HG03064 (cell line): ENCODE data around the gene HOXC12.

Experiments
- ATAC-seq: cut with Tn5 transposase; IDR thresholded peaks from one replicate; pipeline ENCODE4 v1.9.1; 2021; ENCODE audit warnings: low read depth; ENCODE audit not compliant: unreplicated experiment

The HOXC12 gene, protein sequence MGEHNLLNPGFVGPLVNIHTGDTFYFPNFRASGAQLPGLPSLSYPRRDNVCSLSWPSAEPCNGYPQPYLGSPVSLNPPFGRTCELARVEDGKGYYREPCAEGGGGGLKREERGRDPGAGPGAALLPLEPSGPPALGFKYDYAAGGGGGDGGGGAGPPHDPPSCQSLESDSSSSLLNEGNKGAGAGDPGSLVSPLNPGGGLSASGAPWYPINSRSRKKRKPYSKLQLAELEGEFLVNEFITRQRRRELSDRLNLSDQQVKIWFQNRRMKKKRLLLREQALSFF

DNA sequence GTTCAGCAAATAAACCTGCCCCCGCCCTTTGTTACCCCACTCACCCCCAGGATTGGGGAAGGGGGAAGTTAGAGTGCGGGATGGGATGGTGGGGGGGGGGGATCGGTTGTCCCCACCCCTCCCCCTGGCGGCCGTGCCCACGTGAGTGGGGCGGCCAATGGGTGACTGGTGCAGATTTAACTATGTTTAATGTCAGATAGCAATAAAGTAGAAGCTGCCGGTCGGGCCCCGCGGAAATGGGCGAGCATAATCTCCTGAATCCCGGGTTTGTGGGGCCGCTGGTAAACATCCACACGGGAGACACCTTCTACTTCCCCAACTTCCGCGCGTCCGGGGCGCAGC is at the start of gene HOXC12:
Gene HOXC12 (plus strand): TSS at position 210 of the 342 bp plus-strand sequence. CDS start 27 bp downstream, at position 237.
- ATAC-seq: no peak

DNA sequence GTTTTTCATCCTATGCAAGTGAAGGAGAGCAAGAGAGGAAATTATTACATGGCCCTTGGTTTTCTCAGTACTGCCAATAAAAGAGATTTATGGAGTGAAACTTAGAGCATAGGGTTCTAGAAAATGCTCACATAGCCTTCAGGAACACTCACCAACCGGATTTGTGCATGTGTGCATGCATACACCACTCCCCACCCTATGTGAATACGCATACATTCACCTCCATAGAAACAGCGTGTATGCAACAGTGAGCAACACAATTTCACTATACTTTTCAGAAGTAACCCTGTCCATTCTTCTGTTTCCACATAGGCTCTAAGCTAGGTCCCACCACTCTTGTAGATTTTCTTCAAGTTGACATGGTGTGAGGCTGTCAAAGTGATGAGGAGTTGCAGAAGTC is 47.6 kb upstream of the HOXC12 start:
- ATAC-seq: no peak

DNA sequence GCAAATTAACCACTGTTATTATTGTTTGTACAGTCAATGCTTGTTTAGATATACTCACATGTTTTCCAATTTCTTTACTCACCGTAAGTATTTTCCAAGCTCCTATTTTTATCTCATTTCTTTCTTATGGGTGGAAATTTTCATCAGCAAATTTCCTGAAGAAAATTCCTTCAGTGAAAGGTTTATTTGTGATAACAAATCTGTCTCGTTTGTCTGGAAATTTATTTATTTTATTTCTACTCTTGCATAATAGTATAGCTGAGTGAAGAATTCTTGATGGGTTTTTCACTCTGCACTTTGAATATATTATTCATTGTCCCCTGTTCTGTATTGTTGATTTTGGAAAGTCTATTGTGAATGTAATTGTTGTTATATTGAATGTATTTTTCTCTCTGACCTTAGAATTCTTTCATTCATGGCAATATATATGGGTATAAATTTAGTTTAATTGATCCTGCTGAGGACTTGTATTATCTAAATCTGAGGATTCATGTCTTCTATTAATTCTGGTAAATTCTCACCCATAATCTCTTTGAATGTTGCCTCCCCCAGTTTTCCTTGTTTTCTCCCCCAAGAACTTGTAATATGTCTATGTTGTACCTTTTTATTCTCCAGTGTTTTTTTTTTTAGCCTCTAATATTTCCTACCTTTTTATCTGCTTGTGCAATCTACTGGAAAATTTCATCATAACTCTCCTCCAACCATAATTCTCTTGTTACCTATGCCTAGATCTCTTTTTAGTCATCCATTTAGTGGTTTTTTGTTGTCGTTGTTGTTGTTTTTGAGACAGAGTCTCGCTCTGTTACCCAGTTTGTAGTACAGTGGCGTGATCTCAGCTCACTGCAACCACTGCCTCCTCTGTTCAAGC is 37.7 kb upstream of the HOXC12 start:
- no peak for ATAC-seq

DNA sequence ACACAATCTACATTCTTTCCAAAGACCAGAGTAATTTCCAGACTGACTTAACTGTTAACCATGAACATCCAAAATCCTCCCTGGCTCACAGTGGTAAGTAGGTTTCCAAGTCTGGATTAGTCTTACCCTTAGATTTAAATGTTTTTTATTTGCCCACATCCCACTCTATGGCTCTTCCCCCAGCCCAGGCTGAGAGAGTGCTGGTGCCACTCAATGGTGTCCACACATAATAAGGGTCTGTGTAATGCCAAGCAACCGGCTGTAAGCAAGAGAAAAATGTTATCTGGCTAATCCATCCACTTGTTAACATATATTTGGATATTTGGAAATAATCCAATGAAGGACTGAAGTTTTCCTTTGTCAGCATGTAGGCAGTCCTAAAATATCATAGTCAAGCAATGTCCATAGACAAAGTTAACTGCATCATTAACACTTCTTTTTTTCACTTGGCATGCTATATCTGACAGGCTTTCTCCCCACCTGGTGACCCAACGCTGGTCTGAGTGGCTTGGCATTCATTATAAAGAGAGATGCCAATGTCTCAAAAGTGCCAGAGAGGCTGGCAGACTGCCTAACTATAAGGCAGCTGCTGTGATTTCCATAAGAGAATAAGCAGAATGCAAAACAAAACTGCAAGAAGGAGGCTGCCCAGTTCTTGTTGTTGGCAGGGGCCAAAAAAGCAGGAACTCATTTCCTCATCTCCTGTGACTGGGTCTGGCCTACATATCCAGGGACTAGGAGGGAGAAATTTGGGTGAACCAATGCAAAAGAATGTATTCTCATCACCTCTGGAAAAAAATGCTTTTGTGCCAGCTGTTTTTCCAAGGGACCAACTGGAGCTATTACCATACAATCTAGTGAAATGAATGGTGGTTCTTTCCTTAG is 29.9 kb upstream of the HOXC12 start:
- no peak for ATAC-seq

DNA sequence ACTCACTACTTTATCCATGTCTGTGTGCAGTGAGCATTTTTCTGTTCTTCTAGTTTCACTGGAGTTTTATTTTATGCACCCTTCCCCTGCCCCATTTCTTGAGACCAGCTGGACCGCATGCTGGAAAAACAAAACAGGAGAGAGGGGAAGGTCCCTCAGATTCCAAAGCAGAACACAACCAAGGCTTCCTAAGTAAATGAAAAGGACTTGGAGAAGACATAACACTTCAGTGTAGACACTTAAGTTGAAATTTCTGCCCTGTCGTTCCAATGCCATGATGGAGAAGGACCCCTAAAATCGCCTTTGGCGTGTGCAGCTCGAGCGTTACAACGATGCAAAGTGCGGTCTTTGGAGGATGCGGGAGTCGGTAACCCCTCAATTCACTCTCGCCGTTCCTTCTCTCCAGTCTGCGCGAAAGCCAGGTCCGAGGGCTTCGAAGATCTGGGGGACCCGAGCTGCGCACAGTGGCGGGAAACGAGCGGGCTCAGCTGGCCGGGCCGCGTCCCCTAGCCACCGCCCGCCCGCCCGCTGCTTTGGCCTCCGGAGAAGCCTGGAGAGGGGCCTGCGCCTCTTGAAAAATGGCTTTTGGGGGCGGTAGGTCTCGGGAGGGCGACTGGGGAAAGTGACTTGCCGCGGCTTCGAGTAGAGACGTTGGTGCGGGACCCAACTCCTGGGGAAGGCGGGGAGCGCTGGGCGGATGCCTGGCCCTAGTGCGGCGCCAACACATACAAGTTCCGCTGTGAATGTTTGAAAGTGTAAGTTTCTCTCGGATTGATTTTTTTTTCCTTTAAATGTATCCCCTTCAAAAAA is 27.3 kb upstream of the HOXC12 start:
- no peak for ATAC-seq

DNA sequence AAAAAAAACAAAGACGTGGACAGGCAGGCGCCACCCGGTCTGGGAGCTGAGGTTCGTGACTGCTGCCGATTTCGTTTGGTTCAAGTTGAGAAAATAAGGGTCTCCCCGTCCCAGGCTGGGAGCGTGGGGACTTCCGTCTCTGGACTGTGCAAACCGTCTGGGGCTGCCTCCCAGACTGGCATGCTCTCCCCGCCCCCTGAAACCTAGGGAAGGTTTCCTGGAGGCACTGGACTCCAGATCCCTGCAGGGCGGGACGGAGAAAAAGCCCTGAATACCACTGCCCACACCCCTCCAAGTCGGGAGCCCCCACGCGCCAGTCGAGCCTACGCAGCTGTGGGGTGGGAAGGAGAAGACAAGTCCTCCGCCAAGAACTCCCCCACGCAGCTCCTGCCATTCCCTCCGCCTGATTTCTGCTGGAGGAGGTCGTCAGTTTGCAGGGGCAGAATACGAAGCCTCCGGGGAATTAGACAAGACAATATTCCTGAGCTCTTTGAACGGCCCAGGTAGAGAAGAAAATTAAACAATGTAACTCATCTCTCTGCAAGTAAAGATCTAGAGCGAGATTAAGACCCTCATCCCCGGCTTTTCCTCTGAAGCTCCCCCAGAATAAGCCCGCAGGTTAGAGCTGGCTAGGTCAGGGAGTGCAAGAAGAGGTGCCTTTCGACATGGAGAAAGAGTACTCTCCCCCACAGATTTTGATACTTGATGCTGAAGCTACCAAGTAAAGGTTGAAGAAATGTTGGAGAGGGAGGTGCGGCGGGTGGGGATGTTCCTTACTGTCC is 26.5 kb upstream of the HOXC12 start:
- no peak for ATAC-seq

DNA sequence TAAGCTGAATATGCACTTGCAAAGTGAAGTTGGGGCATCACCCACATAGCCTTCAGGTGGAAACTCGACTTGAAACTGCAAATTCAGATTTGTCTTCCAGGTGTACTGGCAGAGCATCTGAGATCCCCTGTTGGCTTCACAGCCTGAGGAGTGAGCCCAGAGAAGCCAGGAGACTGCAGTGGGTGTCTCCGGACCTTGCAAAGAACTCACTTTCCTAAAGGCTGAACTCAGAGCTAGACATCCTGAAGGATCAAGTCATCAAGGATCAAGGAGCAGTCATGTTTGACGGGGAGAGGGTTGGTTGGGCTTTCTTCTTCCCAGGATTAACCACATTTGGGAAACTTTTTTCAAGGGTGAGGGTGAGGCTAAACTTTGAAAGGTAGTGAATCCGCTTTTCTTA is 25.2 kb upstream of the HOXC12 start:
- no peak for ATAC-seq

DNA sequence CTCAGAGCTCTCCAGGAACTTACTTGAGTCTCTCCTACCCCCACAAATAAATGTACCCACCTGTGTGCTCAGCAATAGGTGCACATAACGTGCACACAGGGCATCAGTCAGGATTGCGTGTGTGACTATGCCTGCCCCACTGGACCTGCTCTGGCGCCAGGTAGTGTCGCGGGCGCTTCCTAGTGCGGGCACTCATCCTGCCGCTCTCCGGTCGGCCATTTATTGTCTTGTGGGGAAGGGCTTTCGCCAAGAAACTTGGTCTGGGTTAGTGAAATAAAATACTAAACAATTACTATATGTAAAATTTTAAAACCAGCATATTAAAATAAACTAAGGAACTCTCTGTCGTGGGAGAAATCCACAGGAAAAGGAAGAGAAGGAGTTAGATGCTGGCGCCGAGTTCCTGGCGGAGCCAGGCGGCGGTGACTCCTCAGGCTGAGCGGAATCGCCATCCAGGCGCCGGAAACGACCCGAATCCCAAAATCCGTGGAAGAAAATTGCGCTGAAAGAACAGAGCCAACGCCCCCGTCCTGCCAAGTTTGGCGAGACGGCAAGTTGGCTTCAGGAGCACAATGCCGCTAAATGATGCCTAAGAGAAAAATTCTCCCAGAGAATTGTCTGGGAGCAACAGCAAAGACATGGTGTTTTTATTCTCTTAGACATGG is 24.0 kb upstream of the HOXC12 start:
- ATAC-seq: no peak

DNA sequence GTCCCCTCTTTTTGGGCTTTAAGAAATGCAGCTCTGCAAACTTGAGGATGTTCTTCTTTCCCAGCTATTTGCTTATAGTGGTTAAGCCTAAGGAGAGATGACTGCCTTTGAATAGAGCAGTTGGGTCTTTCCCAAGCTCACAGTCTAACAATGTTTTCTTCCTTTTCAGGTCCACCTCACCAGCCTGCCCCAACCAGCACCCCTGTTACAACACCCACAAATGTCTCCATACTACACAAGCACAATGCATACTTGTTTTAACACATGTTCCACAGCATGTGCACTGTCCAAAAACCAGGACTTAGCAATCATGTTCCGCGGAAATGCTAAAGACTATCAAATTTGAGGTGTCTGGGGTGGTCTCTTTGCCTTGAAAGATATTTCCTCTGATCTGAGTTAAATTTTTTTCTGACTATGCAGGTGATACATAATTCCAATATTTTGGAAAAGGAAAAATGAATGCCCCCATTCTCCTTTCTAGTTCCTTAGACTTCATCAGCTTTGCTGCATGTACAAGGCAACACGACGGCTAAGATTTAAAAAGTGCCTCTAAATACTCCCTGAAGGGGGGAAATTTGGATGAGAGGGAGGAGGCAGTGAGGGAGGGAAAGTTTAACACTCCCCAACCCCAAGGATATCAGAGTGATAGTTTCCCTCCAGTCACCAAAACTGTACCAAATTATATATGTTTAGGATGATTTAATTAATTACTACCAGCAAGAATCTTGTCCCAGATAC is 22.7 kb upstream of the HOXC12 start:
- no peak for ATAC-seq

DNA sequence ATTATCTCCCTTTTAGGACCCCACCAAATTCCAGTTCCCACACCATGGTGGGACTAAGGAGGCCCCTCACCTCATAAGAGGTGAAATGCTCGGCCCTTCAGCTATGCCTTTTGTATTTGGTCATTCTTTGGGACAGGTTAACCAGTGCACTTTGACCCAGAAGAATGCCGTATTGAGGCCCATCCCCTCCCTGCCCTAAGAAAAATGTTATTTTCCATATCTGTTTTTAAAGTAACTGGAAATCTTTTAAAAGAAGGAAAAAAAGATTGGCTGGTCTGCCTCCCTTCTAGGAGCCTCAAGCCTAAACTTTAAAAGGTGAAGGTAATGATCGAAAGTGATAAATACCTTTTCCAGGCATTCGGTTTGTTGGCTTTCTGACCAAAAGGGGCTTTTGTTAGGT is 21.8 kb upstream of the HOXC12 start:
- no peak for ATAC-seq

DNA sequence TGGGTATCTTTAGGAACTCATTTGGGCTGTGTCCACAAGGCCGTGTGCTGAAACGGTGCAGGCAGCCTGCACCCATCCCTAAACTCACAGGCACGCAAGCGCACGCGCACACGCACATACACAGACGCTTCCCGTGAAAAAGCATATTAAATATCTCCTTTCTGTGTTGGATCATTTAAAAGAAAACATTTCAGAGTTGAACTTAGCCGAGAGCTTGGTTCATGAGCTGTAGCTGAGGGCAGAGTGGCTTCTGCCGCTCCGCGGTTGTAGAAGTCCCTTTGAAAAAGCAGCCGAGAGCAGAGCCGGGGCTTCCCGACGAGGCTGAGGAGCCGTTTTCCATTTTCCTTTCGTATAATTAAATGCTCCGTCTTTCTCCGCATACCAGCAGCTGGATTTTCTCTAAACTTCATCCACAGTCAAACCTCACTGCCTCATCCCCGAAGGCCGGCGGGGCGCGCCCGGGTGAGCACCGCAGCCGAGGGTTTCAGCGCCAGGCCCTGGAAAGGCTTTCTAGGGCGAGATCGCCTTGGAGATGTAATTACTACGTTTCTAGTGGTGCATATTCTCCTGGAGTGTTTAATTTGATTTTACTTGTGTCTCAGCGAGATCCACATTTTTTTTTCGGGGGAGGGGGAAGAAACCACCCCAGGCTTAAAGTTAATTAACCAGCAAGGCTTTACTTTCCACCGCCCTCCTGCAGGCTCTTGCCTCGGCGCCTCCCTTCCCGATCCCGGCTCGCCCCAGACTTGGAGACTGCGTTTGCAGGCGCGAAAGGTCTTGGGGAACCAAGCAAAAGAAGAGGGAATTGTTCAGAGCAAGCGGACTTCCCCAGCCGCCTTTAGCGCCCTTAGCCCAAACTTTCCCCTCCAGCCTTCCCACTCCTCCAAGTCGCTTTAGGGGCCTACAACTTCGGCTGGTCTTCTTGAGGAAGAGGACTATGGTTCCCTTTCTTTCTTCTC is 19.0 kb upstream of the HOXC12 start:
- no peak for ATAC-seq

DNA sequence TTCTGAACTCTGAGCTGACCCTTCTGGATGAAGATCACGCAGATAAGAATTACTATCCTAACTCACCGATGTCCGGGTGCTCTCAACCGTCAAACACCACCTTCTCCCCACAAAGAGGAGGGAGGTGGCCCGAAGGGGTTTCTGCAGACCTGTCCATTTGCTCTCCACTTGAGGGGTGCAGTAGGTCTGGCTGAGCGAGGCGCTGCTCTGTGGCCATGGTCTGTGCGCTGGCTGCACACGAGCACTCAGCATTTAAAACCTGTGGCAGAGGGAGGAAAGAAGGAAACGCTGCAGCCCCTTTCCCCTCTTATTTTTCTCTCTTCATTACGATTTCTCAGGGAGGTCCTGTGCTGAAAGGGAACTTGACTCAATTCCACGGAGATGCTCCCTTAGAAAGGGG is 17.6 kb upstream of the HOXC12 start:
- ATAC-seq: no peak

DNA sequence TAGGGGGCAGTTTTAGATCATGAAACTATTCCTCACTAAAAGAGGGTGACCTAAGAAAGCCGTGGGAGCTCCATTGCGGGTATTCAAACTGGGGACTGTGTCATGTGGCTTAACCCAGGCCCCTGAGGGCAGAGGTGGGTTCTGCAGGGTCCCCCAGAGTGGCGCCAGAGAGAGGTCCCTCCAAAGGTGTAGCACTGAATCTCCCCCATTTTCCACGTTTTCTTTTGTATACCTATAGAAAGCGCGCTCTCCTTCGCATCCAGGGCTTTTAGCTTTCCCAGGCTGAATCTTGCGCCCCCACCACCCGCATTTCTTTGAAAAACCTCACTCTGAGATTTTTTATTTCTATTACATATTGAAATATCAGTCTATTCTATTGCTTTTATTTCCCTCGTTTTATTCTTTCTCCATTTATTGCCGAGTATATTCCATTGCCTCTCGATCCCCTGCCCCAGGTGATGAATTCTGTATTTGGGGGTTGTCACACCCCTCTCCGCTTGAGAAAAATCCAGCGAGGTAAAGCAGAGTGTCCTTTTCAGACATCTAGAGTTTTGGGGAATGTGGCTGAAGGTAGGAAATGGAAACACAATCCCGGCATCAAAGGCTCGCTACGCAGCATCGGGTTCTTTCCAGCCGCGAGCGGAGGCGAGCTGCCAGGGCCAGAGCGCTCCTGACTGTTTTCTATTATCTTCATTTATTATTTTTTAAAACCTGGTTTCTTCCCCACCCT is 16.9 kb upstream of the HOXC12 start:
- no peak for ATAC-seq

DNA sequence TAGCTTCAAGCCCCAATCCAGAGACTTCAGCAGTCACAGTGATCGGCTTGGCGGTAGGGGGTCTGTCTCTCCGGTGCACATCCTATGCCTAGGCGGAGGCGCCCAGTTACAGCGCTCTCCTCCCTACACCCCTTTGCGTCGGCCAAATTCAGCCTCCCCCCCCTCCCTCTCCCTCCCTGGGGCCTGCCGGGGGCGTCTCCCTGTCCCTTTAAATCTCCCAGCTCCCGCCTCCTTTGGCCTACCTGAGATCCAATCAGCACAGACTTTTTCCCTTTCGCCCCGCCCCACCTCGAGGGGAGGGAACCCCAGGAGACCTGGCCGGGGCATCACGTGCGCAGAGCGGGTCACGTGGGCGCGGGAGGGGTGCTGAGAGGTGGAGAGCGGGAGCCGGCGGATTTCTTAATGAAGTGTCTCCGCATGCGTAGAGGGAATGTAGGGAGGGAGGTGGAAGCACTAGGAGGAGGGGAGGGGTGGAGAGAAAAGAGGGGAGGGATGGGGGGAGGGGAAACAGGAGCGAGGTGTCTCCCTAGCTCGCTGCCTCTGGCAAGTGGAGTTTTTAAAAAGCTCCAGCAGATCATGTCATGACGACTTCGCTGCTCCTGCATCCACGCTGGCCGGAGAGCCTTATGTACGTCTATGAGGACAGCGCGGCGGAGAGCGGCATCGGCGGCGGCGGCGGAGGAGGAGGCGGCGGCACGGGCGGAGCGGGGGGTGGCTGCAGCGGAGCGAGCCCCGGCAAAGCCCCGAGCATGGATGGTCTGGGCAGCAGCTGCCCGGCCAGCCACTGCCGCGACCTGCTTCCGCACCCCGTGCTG is 16.2 kb upstream of the HOXC12 start, which contains the start of gene HOXC13:
Gene HOXC13 (plus strand): TSS at position 506 of the 815 bp plus-strand sequence. CDS start 76 bp downstream, at position 582.
- no peak for ATAC-seq
